Loucy (cell line): ENCODE results near the gene MXRA8.
A peak's percentile ranks its signal among the peaks of the same experiment; 100 is the strongest.

Experiments used
- H2AFZ ChIP-seq: fragments of 200-600 bp; sonication (generic); 2 replicates; pipeline ENCODE4 v1.6.0; 2016; ENCODE audit warnings: antibody characterized with exemption, mild to moderate bottlenecking, low read length, moderate library complexity
- H3F3A ChIP-seq: fragments of 200-600 bp; 2 replicates; pipeline ENCODE4 v1.6.0; 2016; ENCODE audit warnings: antibody characterized with exemption, low read depth, mild to moderate bottlenecking
- H3K27me3 ChIP-seq: fragments of 200-600 bp; sonication (generic); 2 replicates; pipeline ENCODE4 v1.6.1; 2014; ENCODE audit warnings: low read length, mild to moderate bottlenecking; ENCODE audit not compliant: insufficient read depth, poor library complexity, severe bottlenecking
- H3K36me3 ChIP-seq: fragments of 200-600 bp; sonication (generic); 2 replicates; pipeline ENCODE4 v1.6.1; 2016; ENCODE audit warnings: low read length; ENCODE audit not compliant: insufficient read depth
- H3K4me1 ChIP-seq: fragments of 200-600 bp; sonication (generic); 2 replicates; pipeline ENCODE4 v1.5.1; 2014; ENCODE audit warnings: low read length, mild to moderate bottlenecking; ENCODE audit not compliant: insufficient read depth, poor library complexity, severe bottlenecking
- H3K4me2 ChIP-seq: fragments of 200-600 bp; sonication (generic); 2 replicates; pipeline ENCODE4 v1.6.0; 2014; ENCODE audit warnings: antibody characterized with exemption, low read length, low read depth, mild to moderate bottlenecking; ENCODE audit not compliant: poor library complexity, severe bottlenecking
- H3K4me3 ChIP-seq: fragments of 200-600 bp; sonication (generic); 2 replicates; pipeline ENCODE4 v1.5.1; 2014; ENCODE audit warnings: low read length, mild to moderate bottlenecking, mixed read lengths; ENCODE audit not compliant: poor library complexity, severe bottlenecking
- H3K79me2 ChIP-seq: fragments of 200-600 bp; sonication (generic); 2 replicates; pipeline ENCODE4 v1.6.1; 2014; ENCODE audit warnings: low read length; ENCODE audit not compliant: insufficient read depth
- H3K9ac ChIP-seq: fragments of 200-600 bp; sonication (generic); 2 replicates; pipeline ENCODE4 v1.6.0; 2014; ENCODE audit warnings: mild to moderate bottlenecking, low read depth, low read length, moderate library complexity; ENCODE audit not compliant: poor library complexity, severe bottlenecking
- H3K9me2 ChIP-seq: fragments of 200-600 bp; sonication (generic); replicated peaks from 2 replicates; pipeline ENCODE4 v1.6.1; 2016; ENCODE audit warnings: low read depth, low read length, mixed read lengths
- H3K9me3 ChIP-seq: fragments of 200-600 bp; sonication (generic); 2 replicates; pipeline ENCODE4 v1.6.1; 2014; ENCODE audit warnings: mild to moderate bottlenecking, antibody characterized with exemption, low read length, low read depth; ENCODE audit not compliant: insufficient read depth
- H4K20me1 ChIP-seq: fragments of 200-600 bp; sonication (generic); 2 replicates; pipeline ENCODE4 v1.6.0; 2014; ENCODE audit warnings: antibody characterized with exemption, low read length, mild to moderate bottlenecking; ENCODE audit not compliant: insufficient read depth, poor library complexity, severe bottlenecking
- EZH2phosphoT487 ChIP-seq: fragments of 200-600 bp; IDR thresholded peaks from 2 replicates; pipeline ENCODE4 v1.6.1; 2018; ENCODE audit warnings: antibody characterized with exemption, mild to moderate bottlenecking, moderate library complexity, borderline replicate concordance
- TF ChIP-seq, protein P1 (sequence below): fragments of 200-600 bp; sonication (generic); conservative IDR thresholded peaks from 2 replicates; pipeline ENCODE4 v1.5.1; 2014; ENCODE audit warnings: mild to moderate bottlenecking, antibody characterized with exemption, low read length

MXRA8 gene

DNA sequence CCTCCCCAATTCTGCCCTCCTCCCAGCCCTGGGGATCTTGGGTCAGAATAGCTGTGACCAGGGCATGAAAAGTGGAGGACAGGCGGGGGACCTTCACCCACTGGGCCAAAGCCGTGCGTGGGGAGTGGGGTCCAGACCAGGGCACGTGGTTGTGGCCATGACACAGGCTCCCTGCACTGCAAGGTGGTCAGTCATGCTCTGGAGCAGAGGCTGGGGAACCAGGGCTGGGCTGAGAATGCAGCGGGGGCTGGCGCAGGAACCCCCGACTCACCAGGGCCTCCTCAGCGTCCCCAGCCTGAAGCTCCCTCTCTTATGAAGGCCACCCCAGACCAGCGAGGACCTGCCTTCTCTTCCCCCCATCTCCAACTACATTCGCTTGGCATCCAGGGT lies 11.9 kb downstream of the MXRA8 start:
- no peaks in the 10 kb centered on the region for H3K9me2 ChIP-seq
- peaks cover 30% of the 10 kb centered on the region; the same call in 1 of the 2 replicates for H3K79me2 ChIP-seq
- H3K9me3 ChIP-seq = no peaks in the 10 kb centered on the region
- H3K4me2 ChIP-seq = peak overlapping the region; percentile 92
- H3K27me3 ChIP-seq = no peaks in the 10 kb centered on the region
- no peaks in the 10 kb centered on the region; the same call in 1 of the 2 replicates for H3K36me3 ChIP-seq
- H2AFZ ChIP-seq = no peak overlapping the region
- peaks cover 20% of the 10 kb centered on the region for H4K20me1 ChIP-seq
- no peaks in the 10 kb centered on the region for H3F3A ChIP-seq
- H3K4me3 ChIP-seq = no peak overlapping the region
- peaks cover 18% of the 10 kb centered on the region for H3K4me1 ChIP-seq
- H3K9ac ChIP-seq = peak overlapping the region; percentile 75
- TF ChIP-seq, protein P1, sequence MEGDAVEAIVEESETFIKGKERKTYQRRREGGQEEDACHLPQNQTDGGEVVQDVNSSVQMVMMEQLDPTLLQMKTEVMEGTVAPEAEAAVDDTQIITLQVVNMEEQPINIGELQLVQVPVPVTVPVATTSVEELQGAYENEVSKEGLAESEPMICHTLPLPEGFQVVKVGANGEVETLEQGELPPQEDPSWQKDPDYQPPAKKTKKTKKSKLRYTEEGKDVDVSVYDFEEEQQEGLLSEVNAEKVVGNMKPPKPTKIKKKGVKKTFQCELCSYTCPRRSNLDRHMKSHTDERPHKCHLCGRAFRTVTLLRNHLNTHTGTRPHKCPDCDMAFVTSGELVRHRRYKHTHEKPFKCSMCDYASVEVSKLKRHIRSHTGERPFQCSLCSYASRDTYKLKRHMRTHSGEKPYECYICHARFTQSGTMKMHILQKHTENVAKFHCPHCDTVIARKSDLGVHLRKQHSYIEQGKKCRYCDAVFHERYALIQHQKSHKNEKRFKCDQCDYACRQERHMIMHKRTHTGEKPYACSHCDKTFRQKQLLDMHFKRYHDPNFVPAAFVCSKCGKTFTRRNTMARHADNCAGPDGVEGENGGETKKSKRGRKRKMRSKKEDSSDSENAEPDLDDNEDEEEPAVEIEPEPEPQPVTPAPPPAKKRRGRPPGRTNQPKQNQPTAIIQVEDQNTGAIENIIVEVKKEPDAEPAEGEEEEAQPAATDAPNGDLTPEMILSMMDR = no peak
- no peak for TF ChIP-seq EZH2phosphoT487

DNA sequence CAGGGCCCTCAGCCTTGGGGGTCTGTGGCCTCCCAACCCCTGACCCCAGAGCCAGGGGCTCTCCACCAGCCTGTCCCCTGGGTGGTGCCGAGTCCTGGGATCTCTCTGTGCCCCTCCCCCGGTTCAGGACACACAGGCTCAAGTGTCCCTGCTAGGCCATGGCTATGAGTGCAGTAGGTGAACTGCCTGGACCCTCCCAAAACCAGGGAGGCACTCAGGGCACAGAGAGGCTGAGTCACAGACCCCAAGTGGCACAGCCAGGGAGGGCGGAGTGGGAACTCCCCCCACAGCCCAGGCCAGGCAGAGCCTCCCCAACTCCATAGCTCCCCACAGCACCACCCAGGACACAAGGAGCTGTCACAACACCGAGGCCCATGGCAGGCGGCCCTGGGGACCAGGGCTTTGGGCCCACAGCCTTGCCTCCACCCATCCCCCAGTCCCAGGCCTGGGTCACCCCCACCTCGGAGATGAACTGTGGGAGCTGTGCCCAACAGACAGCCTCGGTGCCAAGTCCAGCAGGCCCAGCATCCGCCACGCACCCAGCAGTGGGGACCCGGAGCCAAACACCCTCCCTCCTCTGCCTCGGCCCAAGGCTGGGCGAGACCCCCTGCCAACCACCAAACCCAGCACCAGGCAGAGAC lies 12.4 kb downstream of the MXRA8 start:
- TF ChIP-seq EZH2phosphoT487 = no peak
- TF ChIP-seq, protein P1 = no peak
- Histone ChIP-seq H3K79me2 (peaks cover 30% of the 10 kb centered on the region; the same call in 1 of the 2 replicates), H2AFZ (no peak overlapping the region), H3K9me2 (no peaks in the 10 kb centered on the region), H3K9me3 (no peaks in the 10 kb centered on the region), H3K4me2 (peak overlapping the region; percentile 92), H3K4me1 (peaks cover 18% of the 10 kb centered on the region), H3K36me3 (no peaks in the 10 kb centered on the region; the same call in 1 of the 2 replicates), H3K27me3 (no peaks in the 10 kb centered on the region), H3F3A (no peaks in the 10 kb centered on the region), H4K20me1 (peaks cover 20% of the 10 kb centered on the region), H3K9ac (peak overlapping the region; percentile 17), H3K4me3 (no peak overlapping the region)

DNA sequence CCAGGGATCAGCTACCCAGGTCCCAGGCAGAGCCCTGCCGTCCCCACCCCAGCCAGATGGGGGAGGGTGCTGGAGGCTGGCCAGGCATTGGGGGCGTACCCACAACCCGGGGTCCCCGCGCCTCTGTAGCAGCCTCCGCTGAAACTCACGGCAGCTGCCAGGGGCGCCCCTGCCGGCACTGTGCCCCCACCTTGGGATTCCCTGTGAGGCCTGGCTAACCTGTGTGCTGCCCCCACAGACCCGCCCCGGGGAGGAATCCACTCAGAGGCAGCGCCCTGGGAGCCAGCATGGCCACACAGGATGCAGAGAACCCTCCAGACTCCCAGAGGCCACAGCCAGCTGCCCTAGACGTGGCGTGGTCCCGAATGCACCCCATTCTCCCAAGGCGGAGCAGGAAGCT lies 13.0 kb downstream of the MXRA8 start:
- no peaks in the 10 kb centered on the region for H3K9me3 ChIP-seq
- peaks cover 18% of the 10 kb centered on the region for H3K4me1 ChIP-seq
- no peak overlapping the region for H3K4me3 ChIP-seq
- peak overlapping the region; percentile 17 for H3K9ac ChIP-seq
- no peaks in the 10 kb centered on the region for H3K9me2 ChIP-seq
- H3K4me2 ChIP-seq = peak overlapping the region; percentile 92
- peaks cover 30% of the 10 kb centered on the region; the same call in 1 of the 2 replicates for H3K79me2 ChIP-seq
- H4K20me1 ChIP-seq = peaks cover 20% of the 10 kb centered on the region
- H3K36me3 ChIP-seq = no peaks in the 10 kb centered on the region; the same call in 1 of the 2 replicates
- no peak overlapping the region for H2AFZ ChIP-seq
- no peaks in the 10 kb centered on the region for H3F3A ChIP-seq
- TF ChIP-seq, protein P1 = no peak
- no peak for TF ChIP-seq EZH2phosphoT487
- H3K27me3 ChIP-seq = no peaks in the 10 kb centered on the region
